GM23248 (cell line): ENCODE results near the gene ZNF564. TPM values are rescaled to one million over a fixed set of nuclear protein-coding genes. Genes with fewer than 3 reads are reported as not detected.
A peak's percentile ranks its signal among the peaks of the same experiment; 100 is the strongest.
"Not testable (repeated sequence)": the region's sequence is repeated elsewhere in the genome, so short reads cannot be mapped to it uniquely, and the experiment has no call there.

ENCODE experiments used
- DNase-seq: peaks from one replicate; pipeline ENCODE4 v3.0.0-alpha.2; 2015
- H2AFZ ChIP-seq: fragments of 200-600 bp; sonication (generic); 2 replicates; pipeline ENCODE4 v1.6.1; 2016; ENCODE audit warnings: antibody characterized with exemption
- H3F3A ChIP-seq: fragments of 200-600 bp; sonication (generic); 2 replicates; pipeline ENCODE4 v1.6.1; 2016; ENCODE audit warnings: mild to moderate bottlenecking, antibody characterized with exemption, mixed run types; ENCODE audit not compliant: insufficient read depth
- H3K27ac ChIP-seq: fragments of 200-600 bp; sonication (generic); 2 replicates; pipeline ENCODE4 v1.5.1; 2016; ENCODE audit warnings: mild to moderate bottlenecking
- H3K27me3 ChIP-seq: fragments of 200-600 bp; sonication (generic); replicated peaks from 2 replicates; pipeline ENCODE4 v1.6.1; 2016; ENCODE audit warnings: mild to moderate bottlenecking; ENCODE audit not compliant: insufficient read depth
- H3K36me3 ChIP-seq: fragments of 200-600 bp; sonication (generic); 2 replicates; pipeline ENCODE4 v1.6.1; 2016; ENCODE audit warnings: low read depth, mild to moderate bottlenecking
- H3K4me1 ChIP-seq: fragments of 200-600 bp; sonication (generic); 2 replicates; pipeline ENCODE4 v1.6.1; 2016; ENCODE audit warnings: mild to moderate bottlenecking; ENCODE audit not compliant: insufficient read depth
- H3K4me2 ChIP-seq: fragments of 200-600 bp; sonication (generic); one replicate; pipeline ENCODE4 v1.6.1; 2016; ENCODE audit warnings: mild to moderate bottlenecking; ENCODE audit not compliant: unreplicated experiment
- H3K4me3 ChIP-seq: fragments of 200-600 bp; sonication (generic); 2 replicates; pipeline ENCODE4 v1.5.1; 2016; ENCODE audit warnings: mild to moderate bottlenecking
- H3K79me2 ChIP-seq: fragments of 200-600 bp; sonication (generic); 2 replicates; pipeline ENCODE4 v1.6.1; 2016; ENCODE audit warnings: mild to moderate bottlenecking; ENCODE audit not compliant: insufficient read depth
- H3K9ac ChIP-seq: fragments of 200-600 bp; sonication (generic); 2 replicates; pipeline ENCODE4 v1.6.1; 2016; ENCODE audit warnings: mild to moderate bottlenecking
- H3K9me2 ChIP-seq: fragments of 200-600 bp; sonication (generic); 2 replicates; pipeline ENCODE4 v1.6.1; 2016; ENCODE audit warnings: mixed run types, mild to moderate bottlenecking, moderate library complexity; ENCODE audit not compliant: insufficient read depth
- H3K9me3 ChIP-seq: fragments of 200-600 bp; sonication (generic); one replicate; pipeline ENCODE4 v1.6.1; 2017; ENCODE audit warnings: low read depth
- H4K20me1 ChIP-seq: fragments of 200-600 bp; sonication (generic); 2 replicates; pipeline ENCODE4 v1.6.0; 2016; ENCODE audit not compliant: insufficient read depth
- EZH2 ChIP-seq: fragments of 200-600 bp; sonication (generic); IDR thresholded peaks from 2 replicates; pipeline ENCODE4 v1.6.1; 2018; ENCODE audit warnings: antibody characterized with exemption, mild to moderate bottlenecking; ENCODE audit not compliant: insufficient read depth, poor library complexity, severe bottlenecking
- EZH2phosphoT487 ChIP-seq: fragments of 200-600 bp; sonication (generic); IDR thresholded peaks from 2 replicates; pipeline ENCODE4 v1.6.1; 2018; ENCODE audit warnings: antibody characterized with exemption, moderate library complexity, mild to moderate bottlenecking, low read depth; ENCODE audit not compliant: insufficient read depth
- WGBS, 2 experiments: methylation state at CpG; one replicate each; pipeline ENCODE4 v1.1.6; 2015 to 2017; ENCODE audit warnings: low lambda C conversion rate in 2 of 2, low coverage in 1 of 2; ENCODE audit errors: missing lambda C conversion rate in 2 of 2; 5-methylcytosine and 5-hydroxymethylcytosine counted together
- in situ Hi-C: fragments of 300-500 bp; cut with MboI; formaldehyde crosslinking; loops from 2 replicates; pipeline ENCODE4 v1.15.0; 2020
- polyA plus RNA-seq: library from polyadenylated mRNA; unstranded; fragments of >200 nt; fragmentation: Nextera tagmentation; extraction: Ambion mirVana; gene quantifications from 2 replicates; pipeline ENCODE4 v1.2.1, GENCODE V29; 2016
- total RNA-seq: library from RNA; depleted of rRNA; stranded (reverse); fragments of >200 nt; shearing (Covaris generic); gene quantifications from 2 replicates; pipeline ENCODE4 v1.2.3, GENCODE V29; 2014

ZNF564 gene
- total and polyA plus RNA-seq, 2 experiments from 2014 or later = 3.7 to 5.6 TPM

- Histone ChIP-seq H3F3A (peaks cover 4% of the 10 kb centered on the region; the same call in 1 of the 2 replicates), H3K9me3 (no peaks in the 10 kb centered on the region), H3K79me2 (no peaks in the 10 kb centered on the region), H2AFZ (no peak overlapping the region), H3K27me3 (no peaks in the 10 kb centered on the region), H3K4me3 (no peak overlapping the region), H3K4me1 (0 out of 2 replicates have a peak, but pooled peaks cover 3% of the 10 kb centered on the region), H3K9ac (no peak overlapping the region; the same call in 1 of the 2 replicates), H3K36me3 (no peaks in the 10 kb centered on the region), H3K27ac (peak overlapping the region; percentile 40), H3K4me2 (no peak overlapping the region), H4K20me1 (no peaks in the 10 kb centered on the region), H3K9me2 (no peaks in the 10 kb centered on the region)
- 60 to 61% methylated on average over 4 of the region's 4 CpGs for WGBS, 2 experiments
- TF ChIP-seq EZH2phosphoT487 = no peak
- in situ Hi-C loops = loop anchor here (10.0 kb wide), 1 partner anchor 107 kb away; no protein-coding TSS in a partner anchor
- DNase-seq = peak; percentile 58
These were observed 16.7 kb upstream of the ZNF564 start for GRCh38 chr19:12567951-12568350.

GRCh38 chr19:12566380-12566779, 15.1 kb upstream of the ZNF564 start:
- H3F3A ChIP-seq, H3K79me2 ChIP-seq, H3K9me2 ChIP-seq, H3K9ac ChIP-seq, DNase-seq, H4K20me1 ChIP-seq, H3K4me2 ChIP-seq, H3K9me3 ChIP-seq, H3K4me3 ChIP-seq, H3K4me1 ChIP-seq, H3K27ac ChIP-seq, H2AFZ ChIP-seq, H3K36me3 ChIP-seq, H3K27me3 ChIP-seq: not testable (repeated sequence)
- 71 to 75% methylated on average over 5 of the region's 5 CpGs for WGBS, 2 experiments
- in situ Hi-C loops = loop anchor here (10.0 kb wide), 1 partner anchor 108 kb away; no protein-coding TSS in a partner anchor

GRCh38 chr19:12564016-12564664, 12.9 kb upstream of the ZNF564 start:
- no peaks in the 10 kb centered on the region for H3K9me2 ChIP-seq
- H3K79me2 ChIP-seq = no peaks in the 10 kb centered on the region
- no peaks in the 10 kb centered on the region for H4K20me1 ChIP-seq
- H3K36me3 ChIP-seq = no peaks in the 10 kb centered on the region
- 14 to 17% methylated on average over 18 to 19 of the region's 19 CpGs for WGBS, 2 experiments
- H3K27ac ChIP-seq = no peak overlapping the region
- H3K4me3 ChIP-seq = no peak overlapping the region
- peaks cover 4% of the 10 kb centered on the region; the same call in 1 of the 2 replicates for H3F3A ChIP-seq
- H3K27me3 ChIP-seq = no peaks in the 10 kb centered on the region
- H3K4me2 ChIP-seq = peak overlapping the region; percentile 25
- 0 out of 2 replicates have a peak, but pooled peaks cover 3% of the 10 kb centered on the region for H3K4me1 ChIP-seq
- in situ Hi-C loops = loop anchor here (10.0 kb wide), 1 partner anchor 111 kb away; no protein-coding TSS in a partner anchor
- H2AFZ ChIP-seq = peak overlapping the region; percentile 79
- H3K9me3 ChIP-seq = no peaks in the 10 kb centered on the region
- no peak overlapping the region for H3K9ac ChIP-seq
- peak; percentile 93 for DNase-seq
- TF ChIP-seq EZH2 = no peak
- no peak for TF ChIP-seq EZH2phosphoT487

GRCh38 chr19:12555456-12555930, 4.2 kb upstream of the ZNF564 start:
- no peak overlapping the region for H3K27ac ChIP-seq
- in situ Hi-C loops = no loop called here
- no peak overlapping the region for H3K4me2 ChIP-seq
- no peaks in the 10 kb centered on the region for H3K36me3 ChIP-seq
- DNase-seq = no peak
- peaks cover 2% of the 10 kb centered on the region for H3K79me2 ChIP-seq
- 60 to 76% methylated on average over 16 to 37 of the region's 39 CpGs for WGBS, 2 experiments
- H2AFZ ChIP-seq = no peak overlapping the region
- H3K9ac ChIP-seq = no peak overlapping the region
- H3K9me3 ChIP-seq = no peaks in the 10 kb centered on the region
- H3K4me3 ChIP-seq = no peak overlapping the region
- TF ChIP-seq EZH2phosphoT487 = no peak
- TF ChIP-seq EZH2 = no peak
- no peaks in the 10 kb centered on the region for H4K20me1 ChIP-seq
- H3K9me2 ChIP-seq = no peaks in the 10 kb centered on the region
- H3K4me1 ChIP-seq = peaks cover 9% of the 10 kb centered on the region
- no peaks in the 10 kb centered on the region for H3K27me3 ChIP-seq
- H3F3A ChIP-seq = peaks cover 9% of the 10 kb centered on the region; the same call in 1 of the 2 replicates
